Neuronal stem cell (in vitro differentiated cells): ENCODE data around the gene CTSH.
A peak's percentile ranks its signal among the peaks of the same experiment; 100 is the strongest.
"Not testable (repeated sequence)": the region's sequence is repeated elsewhere in the genome, so short reads cannot be mapped to it uniquely, and the experiment has no call there.

Experiments used
- DNase-seq: peaks from one replicate; pipeline ENCODE4 v3.0.0-alpha.2; 2013; ENCODE audit warnings: low spot score
- H2AFZ ChIP-seq: one replicate; pipeline ENCODE4 v1.6.1; 2013; ENCODE audit warnings: mild to moderate bottlenecking, low read length, inconsistent platforms
- H2AK5ac ChIP-seq: 2 replicates; pipeline ENCODE4 v1.6.1; 2013; ENCODE audit warnings: low read depth, mild to moderate bottlenecking, inconsistent platforms, low read length, moderate library complexity, mixed read lengths
- H2BK120ac ChIP-seq: 2 replicates; pipeline ENCODE4 v1.6.1; 2013; ENCODE audit warnings: low read depth, mild to moderate bottlenecking, inconsistent platforms, low read length, moderate library complexity, mixed read lengths
- H2BK12ac ChIP-seq: one replicate; pipeline ENCODE4 v1.6.1; 2013; ENCODE audit warnings: low read length, inconsistent platforms
- H2BK15ac ChIP-seq: 2 replicates; pipeline ENCODE4 v1.6.1; 2013; ENCODE audit warnings: mild to moderate bottlenecking, low read length, inconsistent platforms, mixed read lengths
- H2BK5ac ChIP-seq: one replicate; pipeline ENCODE4 v1.6.1; 2013; ENCODE audit warnings: inconsistent platforms, mild to moderate bottlenecking, low read length, moderate library complexity
- H3K14ac ChIP-seq: one replicate; pipeline ENCODE4 v1.6.1; 2013; ENCODE audit warnings: low read length, inconsistent platforms
- H3K18ac ChIP-seq: 2 replicates; pipeline ENCODE4 v1.6.1; 2013; ENCODE audit warnings: low read length, inconsistent platforms
- H3K23ac ChIP-seq: 2 replicates; pipeline ENCODE4 v1.6.1; 2013; ENCODE audit warnings: low read depth, mild to moderate bottlenecking, mixed read lengths, low read length, inconsistent platforms; ENCODE audit not compliant: poor library complexity
- H3K27ac ChIP-seq: replicated peaks from 3 replicates; pipeline ENCODE4 v1.5.1; 2013; ENCODE audit warnings: low read length, inconsistent platforms
- H3K27me3 ChIP-seq, 3 experiments: 2 replicates each; pipeline ENCODE4 v1.6.1; 2013; ENCODE audit warnings: low read length in 3 of 3, mild to moderate bottlenecking in 2 of 3, inconsistent platforms in 1 of 3, low read depth in 1 of 3, mixed read lengths in 1 of 3, moderate library complexity in 1 of 3; ENCODE audit not compliant: control insufficient read depth in 3 of 3, insufficient read depth in 3 of 3
- H3K36me3 ChIP-seq, 2 donors: replicated peaks in 1 of 2; 2 replicates each; pipeline ENCODE4 v1.6.1; 2013; ENCODE audit warnings: low read length in 2 of 2; ENCODE audit not compliant: control insufficient read depth in 2 of 2, insufficient read depth in 2 of 2
- H3K4ac ChIP-seq: 2 replicates; pipeline ENCODE4 v1.6.1; 2013; ENCODE audit warnings: inconsistent platforms, mild to moderate bottlenecking, low read length, moderate library complexity
- H3K4me1 ChIP-seq, 2 donors: 1 replicate in 1 of 2; 2 replicates in 1 of 2; pipeline ENCODE4 v1.6.1; 2013; ENCODE audit warnings: low read length in 2 of 2, low read depth in 1 of 2; ENCODE audit not compliant: control insufficient read depth in 2 of 2, insufficient read depth in 1 of 2
- H3K4me2 ChIP-seq: one replicate; pipeline ENCODE4 v1.6.1; 2013; ENCODE audit warnings: mild to moderate bottlenecking, low read length, inconsistent platforms; ENCODE audit not compliant: insufficient read depth, poor library complexity, severe bottlenecking
- H3K4me3 ChIP-seq, 2 donors: 2 replicates each; pipeline ENCODE4 v1.5.1; 2013; ENCODE audit warnings: low read length in 2 of 2, mild to moderate bottlenecking in 2 of 2, inconsistent platforms in 1 of 2, moderate library complexity in 1 of 2
- H3K79me1 ChIP-seq: one replicate; pipeline ENCODE4 v1.6.1; 2013; ENCODE audit warnings: low read depth, mild to moderate bottlenecking, inconsistent platforms, low read length, moderate library complexity
- H3K9ac ChIP-seq: one replicate; pipeline ENCODE4 v1.6.1; 2013; ENCODE audit warnings: mild to moderate bottlenecking, low read depth, low read length, inconsistent platforms; ENCODE audit not compliant: poor library complexity
- H3K9me3 ChIP-seq, 2 donors: replicated peaks in 1 of 2; 2 replicates each; pipeline versions ENCODE3 to v1.6.1; 2013; ENCODE audit warnings: low read length in 2 of 2, mild to moderate bottlenecking in 2 of 2, inconsistent platforms in 1 of 2, low read depth in 1 of 2, mixed read lengths in 1 of 2, moderate library complexity in 1 of 2; ENCODE audit not compliant: control insufficient read depth in 2 of 2, insufficient read depth in 1 of 2
- H4K8ac ChIP-seq: one replicate; pipeline ENCODE4 v1.6.1; 2013; ENCODE audit warnings: low read depth, mild to moderate bottlenecking, inconsistent platforms, low read length, moderate library complexity
- H4K91ac ChIP-seq: one replicate; pipeline ENCODE4 v1.6.1; 2013; ENCODE audit warnings: low read length, low read depth, mild to moderate bottlenecking, inconsistent platforms; ENCODE audit not compliant: poor library complexity
- WGBS, 2 donors: extraction: QIAGEN DNeasy Blood & Tissue Kit; methylation state at CpG; one replicate each; pipeline ENCODE4 v1.1.7; 2013; ENCODE audit warnings: missing lambda C conversion rate in 2 of 2, mixed read lengths in 1 of 2; ENCODE audit not compliant: insufficient read length in 2 of 2, insufficient replicate concordance in 1 of 2; ENCODE audit errors: extremely low coverage in 2 of 2; 5-methylcytosine and 5-hydroxymethylcytosine counted together

The CTSH gene

DNA sequence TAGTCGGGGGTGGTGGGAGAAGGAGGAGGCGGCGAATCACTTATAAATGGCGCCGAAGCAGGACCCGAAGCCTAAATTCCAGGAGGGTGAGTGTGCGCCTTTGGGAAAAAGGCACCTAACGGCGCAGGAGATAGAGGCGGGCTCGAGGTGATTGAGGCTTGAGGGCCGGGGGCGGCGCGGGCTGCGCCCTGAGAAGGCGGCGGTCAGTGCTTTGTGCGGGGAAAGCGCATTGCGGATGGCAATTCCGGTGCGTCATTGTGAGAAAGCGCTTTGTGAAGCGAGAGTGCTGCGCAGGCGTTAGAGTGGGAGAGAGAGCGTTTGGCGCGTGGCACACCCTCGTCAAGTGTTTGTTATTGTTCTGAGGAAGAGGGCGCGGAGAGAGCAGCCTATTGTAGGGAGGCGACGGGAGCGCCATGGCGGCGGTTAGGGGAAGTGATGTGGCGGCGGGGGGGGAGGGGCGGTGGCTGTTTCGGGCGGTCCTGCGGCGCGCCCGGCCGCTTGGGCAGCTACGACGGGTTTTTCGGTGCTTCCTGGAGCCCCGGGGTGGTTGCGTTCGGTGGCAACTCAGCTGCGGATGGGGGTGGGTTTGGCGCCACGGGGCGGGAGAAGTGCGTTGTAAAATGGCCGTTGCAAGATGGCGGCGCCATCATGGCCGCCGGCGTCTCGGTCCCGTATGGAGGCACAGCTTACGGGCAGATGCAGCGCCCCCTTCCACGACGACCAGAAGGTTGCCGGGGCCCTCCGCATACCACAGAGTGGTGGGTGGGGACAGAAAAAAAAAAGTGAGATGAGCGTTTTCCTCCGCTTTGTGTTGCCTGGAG, 71.7 kb downstream of the CTSH start:
- Histone ChIP-seq H3K36me3 (peaks cover 0 to 16% of the 10 kb centered on the region in 2 donors), H3K14ac (peak overlapping the region; percentile 99), H2BK15ac (peak overlapping the region; percentile 69), H3K79me1 (peaks cover 4% of the 10 kb centered on the region), H3K27ac (peak overlapping the region; percentile 99), H3K27me3 (no peaks in the 10 kb centered on the region), H2BK12ac (peak overlapping the region; percentile 75), H3K4ac (peak overlapping the region; percentile 99), H3K4me2 (peak overlapping the region; percentile 23), H3K18ac (peak overlapping the region; percentile 100), H4K91ac (peak overlapping the region; percentile 97), H3K4me1 (peaks cover 4 to 11% of the 10 kb centered on the region in 2 donors), H2BK120ac (peak overlapping the region; percentile 100), H3K9ac (peak overlapping the region; percentile 100), H3K9me3 (peaks cover 0 to 7% of the 10 kb centered on the region in 2 donors), H2AFZ (peak overlapping the region; percentile 73), H2AK5ac (peak overlapping the region; percentile 100), H3K4me3 (peak overlapping the region; percentile 91 to 100), H3K23ac (peak overlapping the region; percentile 95), H4K8ac (peak overlapping the region; percentile 97), H2BK5ac (peak overlapping the region; percentile 100)
- peak; percentile 92 for DNase-seq
- WGBS, 2 donors, result no CpG with 5 or more reads among the region's 75 CpGs

DNA sequence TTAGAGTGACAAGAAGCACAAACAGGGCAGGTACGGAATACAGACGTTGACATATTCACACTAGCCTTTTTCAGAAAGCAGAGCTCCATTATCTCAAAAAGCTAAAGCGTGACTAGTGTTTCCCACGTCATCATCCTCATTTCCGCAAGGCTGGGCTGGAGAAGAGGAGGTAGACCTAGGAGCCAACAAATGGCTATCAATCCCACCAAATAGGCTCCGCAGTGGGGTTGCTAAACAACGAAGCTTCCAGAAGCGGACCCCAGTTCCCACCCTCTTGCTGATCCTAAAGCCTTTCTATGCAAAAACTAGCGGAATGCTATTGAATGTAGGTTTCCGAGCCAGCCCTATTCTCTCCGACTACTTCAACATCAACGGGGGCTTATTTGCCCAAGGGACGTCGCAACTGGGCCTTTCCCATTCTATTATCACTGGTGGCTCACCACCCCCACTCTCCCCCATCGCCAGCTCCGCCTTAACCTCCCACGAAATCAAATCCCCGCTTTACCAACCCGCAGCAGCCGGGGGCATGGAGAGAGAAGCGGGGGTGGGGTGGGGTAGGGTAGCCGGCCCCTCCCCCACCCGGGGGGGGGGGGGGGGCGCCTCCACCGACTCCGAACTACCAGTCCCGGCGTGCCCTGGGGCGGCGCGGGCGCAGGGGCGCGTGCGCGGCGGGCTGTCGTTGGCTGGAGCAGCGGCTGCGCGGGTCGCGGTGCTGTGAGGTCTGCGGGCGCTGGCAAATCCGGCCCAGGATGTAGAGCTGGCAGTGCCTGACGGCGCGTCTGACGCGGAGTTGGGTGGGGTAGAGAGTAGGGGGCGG, 72.5 kb downstream of the CTSH start, which contains the start of gene MORF4L1:
Gene MORF4L1, plus strand, starts transcription at position 736 of the 817 bp plus-strand sequence. CDS start 128 bp downstream, outside the sequence.
- peak within 1 kb of the TSS; percentile 83 for H2AFZ ChIP-seq
- WGBS, 2 donors, result no CpG with 5 or more reads among the region's 52 CpGs
- H3K4me3 ChIP-seq, result peak within 1 kb of the TSS; percentile 91 to 100
- H3K4me1 ChIP-seq, result peaks cover 4 to 6% of the 10 kb centered on the region in 2 donors
- H3K23ac ChIP-seq, result peak within 1 kb of the TSS; percentile 95
- H2BK120ac ChIP-seq, result peak within 1 kb of the TSS; percentile 100
- peak within 1 kb of the TSS; percentile 100 for H3K9ac ChIP-seq
- H3K36me3 ChIP-seq, result peaks cover 0 to 8% of the 10 kb centered on the region in 2 donors
- peak within 1 kb of the TSS; percentile 100 for H2AK5ac ChIP-seq
- H2BK5ac ChIP-seq, result peak within 1 kb of the TSS; percentile 100
- peak within 1 kb of the TSS; percentile 97 for H4K8ac ChIP-seq
- H4K91ac ChIP-seq, result peak within 1 kb of the TSS; percentile 97
- H3K18ac ChIP-seq, result peak within 1 kb of the TSS; percentile 100
- DNase-seq, result peak; percentile 95
- peak within 1 kb of the TSS; percentile 99 for H3K14ac ChIP-seq
- no peaks in the 10 kb centered on the region for H3K27me3 ChIP-seq
- H3K4ac ChIP-seq, result peak within 1 kb of the TSS; percentile 99
- peak within 1 kb of the TSS; percentile 91 for H3K4me2 ChIP-seq
- peak within 1 kb of the TSS; percentile 99 for H3K27ac ChIP-seq
- H2BK15ac ChIP-seq, result peak within 1 kb of the TSS; percentile 69
- peak within 1 kb of the TSS; percentile 75 for H2BK12ac ChIP-seq
- H3K79me1 ChIP-seq, result peaks cover 4% of the 10 kb centered on the region
- peaks cover 0 to 7% of the 10 kb centered on the region in 2 donors for H3K9me3 ChIP-seq

DNA sequence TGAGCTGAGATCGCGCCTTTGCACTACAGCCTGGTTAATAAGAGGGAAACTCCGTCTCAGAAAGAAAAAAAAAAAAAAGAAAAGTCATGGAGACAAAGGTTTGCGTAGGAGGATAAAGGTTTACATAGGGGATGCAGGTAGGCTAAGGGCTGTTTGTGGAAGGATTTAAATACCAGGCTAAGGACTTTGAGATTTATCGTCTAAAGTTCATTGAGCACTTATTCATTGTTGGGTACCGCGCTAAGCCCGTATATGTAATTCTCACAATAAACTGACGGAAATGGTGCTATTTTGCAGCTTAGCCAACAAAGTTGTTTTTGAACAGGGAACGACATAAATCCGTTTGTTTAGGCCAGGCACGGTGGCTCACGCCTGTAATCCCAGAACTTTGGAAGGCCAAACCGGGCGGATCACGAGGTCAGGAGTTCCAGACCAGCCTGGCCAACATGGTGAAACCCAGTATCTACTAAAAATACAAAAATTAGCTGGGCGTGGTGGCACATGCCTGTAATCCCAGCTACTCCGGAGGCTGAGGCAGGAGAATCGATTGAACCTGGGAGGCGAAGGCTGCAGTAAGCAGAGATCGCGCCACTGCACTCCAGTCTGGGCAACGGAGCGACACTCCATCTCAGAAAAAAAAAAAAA, 73.2 kb downstream of the CTSH start:
- not testable (repeated sequence) for H3K27ac ChIP-seq, H3K9me3 ChIP-seq, H3K23ac ChIP-seq, H3K14ac ChIP-seq, H4K8ac ChIP-seq, H2BK120ac ChIP-seq, H2BK15ac ChIP-seq, H2BK12ac ChIP-seq, H2BK5ac ChIP-seq, DNase-seq, H3K4me1 ChIP-seq, H2AK5ac ChIP-seq, H4K91ac ChIP-seq, H3K4ac ChIP-seq, H2AFZ ChIP-seq, H3K27me3 ChIP-seq, H3K18ac ChIP-seq, H3K9ac ChIP-seq, H3K79me1 ChIP-seq, H3K36me3 ChIP-seq
- peak overlapping the region; percentile 91 for H3K4me2 ChIP-seq
- peak overlapping the region in 1 of 2 donors; percentile 91 for H3K4me3 ChIP-seq
- WGBS, 2 donors, result no CpG with 5 or more reads among the region's 24 CpGs
